K562 (cell line): ENCODE data around the gene TNIP1. TPM values are rescaled to one million over a fixed set of nuclear protein-coding genes. Genes with fewer than 3 reads are reported as not detected.
A peak's percentile ranks its signal among the peaks of the same experiment; 100 is the strongest.

Experiments used
- ATAC-seq: fragments of 200-7000 bp; cut with Tn5 transposase; 3 replicates; pipeline ENCODE4 v1.9.1; 2020; ENCODE audit warnings: moderate library complexity
- BruUV-seq: library from RNA; stranded (reverse); fragments of 400-500 nt; replicated peaks from 2 replicates; lab custom pipeline; 2021; lab: Mats Ljungman, UMichigan
- CTCF ChIA-PET: fragments of 300-600 bp; formaldehyde crosslinking; extraction: SDS; loops from one replicate; lab custom pipeline; 2021; ENCODE audit warnings: low intra/inter-chr PET ratio; lab: Yijun Ruan, JAX
- POLR2A ChIA-PET: fragments of 300-600, 350-650 bp; sonication (Branson Sonifier 250); formaldehyde crosslinking; extraction: SDS; loops from one replicate; lab custom pipeline; 2021; ENCODE audit warnings: antibody characterized with exemption, inconsistent platforms; lab: Yijun Ruan, JAX
- DNase-seq, 4 experiments: peaks; one replicate each; pipeline versions ENCODE4 v3.0.0 to v3.0.0-alpha.2; 2011 to 2018; ENCODE audit warnings: low spot score in 3 of 4, mixed read lengths in 3 of 4; ENCODE audit errors: extremely low read depth in 1 of 4
- FAIRE-seq: peaks from 2 replicates; lab custom pipeline; 2011; peaks lifted over from hg19 to GRCh38; lab: Jason Lieb, UNC
- H2AFZ ChIP-seq: 2 replicates; pipeline ENCODE4 v1.6.0; 2011; ENCODE audit warnings: low read depth, low read length, control low read depth, inconsistent platforms
- H3K27ac ChIP-seq: fragments of 200-600 bp; 3 replicates; pipeline ENCODE4 v1.8.0; 2011; ENCODE audit warnings: low read depth, mild to moderate bottlenecking, control low read depth, inconsistent platforms, low read length, moderate library complexity, mixed read lengths; ENCODE audit errors: extremely low read depth
- H3K27me3 ChIP-seq, 2 experiments: fragments of 300-600 bp in 1 of 2; 2 replicates in 1 of 2; 3 replicates in 1 of 2; pipeline versions ENCODE4 v1.6.0 to v1.8.0; 2011; ENCODE audit warnings: inconsistent platforms in 2 of 2, low read length in 2 of 2, mild to moderate bottlenecking in 1 of 2, mixed read lengths in 1 of 2, moderate library complexity in 1 of 2; ENCODE audit not compliant: control insufficient read depth in 2 of 2, insufficient read depth in 2 of 2
- H3K36me3 ChIP-seq: fragments of 300-600 bp; 3 replicates; pipeline ENCODE4 v1.8.0; 2011; ENCODE audit warnings: mild to moderate bottlenecking, low read length, inconsistent platforms; ENCODE audit not compliant: control insufficient read depth, insufficient read depth
- H3K4me1 ChIP-seq, 2 experiments: fragments of 200-600 bp in 1 of 2; replicated peaks in 1 of 2; 2 replicates in 1 of 2; 3 replicates in 1 of 2; pipeline versions ENCODE4 v1.5.1 to v1.8.0; 2011; ENCODE audit warnings: inconsistent platforms in 2 of 2, low read length in 2 of 2, mild to moderate bottlenecking in 1 of 2, mixed read lengths in 1 of 2, moderate library complexity in 1 of 2; ENCODE audit not compliant: control insufficient read depth in 2 of 2, insufficient read depth in 2 of 2
- H3K4me2 ChIP-seq: 2 replicates; pipeline ENCODE4 v1.6.1; 2011; ENCODE audit warnings: low read length, control low read depth, inconsistent platforms, mixed read lengths; ENCODE audit not compliant: insufficient read depth
- H3K4me3 ChIP-seq: fragments of 200-600 bp; sonication (generic), shearing (Covaris generic); 2 replicates; pipeline ENCODE4 v1.5.1; 2016; ENCODE audit warnings: control low read depth, inconsistent platforms
- H3K79me2 ChIP-seq: fragments of 200-600 bp; 3 replicates; pipeline ENCODE4 v1.8.0; 2011; ENCODE audit warnings: low read length, inconsistent platforms; ENCODE audit not compliant: control insufficient read depth, insufficient read depth
- H3K9ac ChIP-seq, 2 experiments: 2 replicates each; pipeline versions ENCODE4 v1.6.0 to v1.6.1; 2011; ENCODE audit warnings: low read depth in 2 of 2, low read length in 2 of 2, control low read depth in 1 of 2, inconsistent platforms in 1 of 2, mild to moderate bottlenecking in 1 of 2, mixed read lengths in 1 of 2; ENCODE audit not compliant: insufficient read depth in 1 of 2
- H3K9me1 ChIP-seq: one replicate; pipeline ENCODE4 v1.6.0; 2011; ENCODE audit warnings: inconsistent platforms, mild to moderate bottlenecking, low read length, moderate library complexity; ENCODE audit not compliant: control insufficient read depth, insufficient read depth
- H3K9me3 ChIP-seq: replicated peaks from 2 replicates; pipeline ENCODE4 v1.5.1; 2011; ENCODE audit warnings: low read depth, low read length, inconsistent platforms; ENCODE audit not compliant: control insufficient read depth, insufficient read depth
- H4K20me1 ChIP-seq: replicated peaks from 2 replicates; pipeline ENCODE4 v1.6.1; 2011; ENCODE audit warnings: low read length, inconsistent platforms, mixed read lengths; ENCODE audit not compliant: control insufficient read depth, insufficient read depth
- ARID3B ChIP-seq: fragments of 250-450 bp; sonication (Bioruptor Pico); IDR thresholded peaks from 2 replicates; pipeline ENCODE4 v1.4.0; 2020; ENCODE audit warnings: borderline replicate concordance
- DACH1 ChIP-seq: fragments of 450-650 bp; IDR thresholded peaks from 2 replicates; pipeline ENCODE4 v1.6.1; 2018; ENCODE audit not compliant: partially characterized antibody
- MCM5 ChIP-seq: fragments of 450-650 bp; IDR thresholded peaks from 2 replicates; pipeline ENCODE4 v1.6.1; 2016; ENCODE audit warnings: low read depth
- MEF2D ChIP-seq: conservative IDR thresholded peaks from 2 replicates; pipeline ENCODE4 v1.6.1; 2016; ENCODE audit warnings: low read depth, missing genetic modification characterization, missing compliant biosample characterization
- NKRF ChIP-seq: fragments of 450-650 bp; IDR thresholded peaks from 2 replicates; pipeline ENCODE4 v1.6.1; 2016; ENCODE audit warnings: borderline replicate concordance
- ZNF277 ChIP-seq: fragments of 250-450 bp; sonication (Bioruptor Pico); IDR thresholded peaks from 2 replicates; pipeline ENCODE4 v1.8.0; 2022; ENCODE audit warnings: inconsistent platforms, mild to moderate bottlenecking, moderate library complexity, borderline replicate concordance
- ZNF695 ChIP-seq: fragments of 450-650 bp; formaldehyde crosslinking; IDR thresholded peaks from 2 replicates; pipeline ENCODE4 v1.4.0; 2020; ENCODE audit warnings: mild to moderate bottlenecking, moderate library complexity
- WGBS: fragments of 100-300 bp; shearing (Covaris generic); methylation state at CpG from one replicate; pipeline ENCODE4 v1.1.6; 2016; ENCODE audit warnings: low coverage, mixed read lengths; ENCODE audit not compliant: insufficient coverage; ENCODE audit errors: missing lambda C conversion rate; 5-methylcytosine and 5-hydroxymethylcytosine counted together
- in situ Hi-C: fragments of 300-500 bp; cut with MboI; formaldehyde crosslinking; loops from 4 replicates; pipeline ENCODE4 v1.15.0; 2018; ENCODE audit warnings: inconsistent platforms, mixed read lengths
- intact Hi-C: fragments of 100-400 bp; cut with micrococcal nuclease; formaldehyde crosslinking; loops from 2 replicates; pipeline ENCODE4 v1.14.2; 2022
- polyA plus RNA-seq, 8 experiments: library from polyadenylated mRNA; depleted of rRNA in 4 of 8; stranded (reverse) in 5 of 8; unstranded in 3 of 8; fragments of >200 nt; fragmentation: Nextera tagmentation in 2 of 8; fragmentation: Illumina TruSeq in 1 of 8; extraction: Ambion mirVana in 2 of 8; extraction: Trizol in 1 of 8; gene quantifications; 2 replicates each; pipeline versions ENCODE4 v1.2.1 to v1.2.3, GENCODE V29; 2011 to 2014; ENCODE audit warnings: inconsistent platforms in 1 of 8, missing spikeins in 1 of 8
- total RNA-seq, 7 experiments: library from RNA; depleted of rRNA in 6 of 7; stranded (reverse); fragments of >200 nt in 6 of 7; fragmentation: Illumina TruSeq in 2 of 7; extraction: Trizol in 2 of 7; gene quantifications; 2 replicates each; pipeline versions ENCODE4 v1.2.1 to v1.2.3, GENCODE V29; 2011 to 2021; ENCODE audit warnings: low replicate concordance in 1 of 7
- TF ChIP-seq, protein P1 (sequence below): fragments of 250-450 bp; sonication (Bioruptor Pico); IDR thresholded peaks from 2 replicates; pipeline ENCODE4 v1.5.0; 2021; ENCODE audit warnings: mild to moderate bottlenecking, moderate library complexity

TNIP1 gene
- total and polyA plus RNA-seq, 9 of the 15 experiments (the other 6 are each of a cell fraction or from before 2014, with no cell fraction given): 0.46 to 41.0 (median 24.6) TPM

DNA sequence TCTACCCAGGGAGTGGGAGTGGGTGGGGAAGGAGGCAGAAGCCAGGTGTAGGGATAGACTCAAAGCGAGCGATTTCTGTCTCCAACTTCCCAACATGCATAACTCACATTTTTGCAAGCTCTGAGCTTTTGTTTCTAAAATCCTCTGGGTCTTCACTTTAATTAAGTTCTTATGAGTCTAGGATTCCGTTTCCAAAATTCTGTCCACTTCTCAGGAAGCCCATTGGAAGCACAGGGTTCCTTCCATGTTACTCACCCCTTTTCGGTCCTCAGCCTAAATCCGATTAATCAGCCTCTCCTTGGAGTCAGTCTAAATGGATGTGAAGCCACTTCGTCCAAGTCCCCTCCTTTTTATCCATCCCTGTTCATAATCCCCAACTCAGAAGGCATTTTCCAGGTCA is 59.1 kb downstream of the TNIP1 start:
- Histone ChIP-seq H3K4me3 (no peak overlapping the region), H3K4me2 (no peak overlapping the region), H3K9me3 (no peaks in the 10 kb centered on the region), H3K79me2 (no peaks in the 10 kb centered on the region), H3K27ac (peak overlapping the region; percentile 78; the same call in 1 of the 3 replicates), H3K4me1 (peaks cover 36 to 51% of the 10 kb centered on the region in 2 experiments), H3K27me3 (no peaks in the 10 kb centered on the region), H4K20me1 (no peaks in the 10 kb centered on the region), H3K36me3 (no peaks in the 10 kb centered on the region; the same call in 2 of the 3 replicates), H3K9ac (no peak overlapping the region), H3K9me1 (no peaks in the 10 kb centered on the region), H2AFZ (no peak overlapping the region)
- ATAC-seq (no peak), FAIRE-seq (no peak), DNase-seq (no peak)
- CTCF ChIA-PET: no interaction called here
- intact Hi-C loops (no loop called here), in situ Hi-C loops (no loop called here)
- POLR2A ChIA-PET: interaction anchor here (1.0 kb wide), 1 partner anchor 11 kb away, joined by 3 read pairs; no protein-coding TSS in a partner anchor
- 93% methylated on average over 6 of the region's 6 CpGs for WGBS
- TF ChIP-seq MCM5: no peak
- TF ChIP-seq NKRF: no peak
- TF ChIP-seq MEF2D (tag): no peak
- no peak for TF ChIP-seq ARID3B (CRISPR knock-in tag)
- no peak for TF ChIP-seq ZNF695 (CRISPR knock-in tag)
- TF ChIP-seq ZNF277: no peak
- TF ChIP-seq, protein P1, sequence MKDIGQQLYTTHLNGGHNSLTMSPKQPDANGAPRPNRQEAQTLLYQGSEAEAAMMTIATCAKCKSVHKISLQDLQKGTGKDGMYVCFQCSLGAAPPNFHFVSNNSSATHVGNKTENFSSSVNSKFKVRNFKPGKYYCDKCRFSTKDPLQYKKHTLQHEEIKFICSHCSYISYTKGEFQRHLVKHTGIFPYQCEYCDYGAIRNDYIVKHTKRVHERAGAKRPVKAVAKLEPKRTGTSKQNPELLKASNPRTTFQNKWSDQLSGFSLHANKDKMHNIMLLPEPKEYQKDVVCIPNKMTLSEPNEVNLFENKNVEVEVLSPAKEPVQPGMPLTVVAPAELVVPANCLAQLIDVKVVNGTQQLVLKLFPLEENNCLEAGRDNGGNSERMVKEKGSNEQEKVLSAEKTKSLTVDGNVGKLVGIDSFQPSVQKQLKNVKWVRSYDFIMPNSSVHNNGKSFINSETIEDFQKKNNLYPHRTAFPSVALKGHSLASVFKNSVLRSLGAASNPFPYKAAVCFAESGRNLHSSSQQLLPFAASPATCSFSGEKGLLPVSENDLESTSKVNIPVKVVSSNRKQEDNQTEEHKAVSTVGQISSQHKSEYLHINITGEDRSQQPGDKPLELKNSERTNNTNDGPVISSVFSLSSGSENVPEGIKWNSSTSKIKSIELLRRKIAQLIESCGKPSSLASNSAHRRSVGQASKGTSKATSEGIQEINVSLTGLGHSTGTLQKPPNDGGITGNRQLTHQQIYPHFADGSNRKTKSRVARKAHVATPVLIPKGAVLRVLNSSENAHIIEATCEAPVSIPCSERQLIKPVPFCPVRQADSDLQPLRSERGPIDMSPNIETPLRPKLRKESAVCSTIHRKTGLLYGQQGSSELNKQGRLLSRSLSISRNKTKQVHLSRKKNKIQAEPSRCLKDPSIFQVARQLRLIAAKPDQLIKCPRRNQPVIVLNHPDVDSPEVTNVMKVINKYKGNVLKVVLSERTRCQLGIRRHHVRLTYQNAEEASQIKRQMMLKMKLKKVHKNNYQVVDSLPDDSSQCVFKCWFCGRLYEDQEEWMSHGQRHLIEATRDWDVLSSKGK (CRISPR knock-in tag): no peak
- no peak for TF ChIP-seq DACH1
- no TSS peak for BruUV-seq
